K562 (cell line): Measurements from ENCODE around the gene UPF2. TPM values are rescaled to one million over a fixed set of nuclear protein-coding genes. Genes with fewer than 3 reads are reported as not detected.
A peak's percentile ranks its signal among the peaks of the same experiment; 100 is the strongest.

Source experiments
- ARID1B ChIP-seq: fragments of 450-650 bp; IDR thresholded peaks from 2 replicates; pipeline ENCODE4 v1.6.1; 2016; ENCODE audit warnings: antibody characterized with exemption, mild to moderate bottlenecking, inconsistent platforms
- ATF7 ChIP-seq: fragments of 450-650 bp; IDR thresholded peaks from 2 replicates; pipeline ENCODE4 v1.7.1; 2014; ENCODE audit warnings: mild to moderate bottlenecking, moderate library complexity
- EGR1 ChIP-seq: fragments of 450-650 bp; conservative IDR thresholded peaks from 2 replicates; pipeline ENCODE4 v1.6.1; 2017; ENCODE audit warnings: mild to moderate bottlenecking
- EHMT2 ChIP-seq: fragments of 450-650 bp; IDR thresholded peaks from 2 replicates; pipeline ENCODE4 v1.6.1; 2018; ENCODE audit warnings: antibody characterized with exemption
- GABPA ChIP-seq: fragments of 200-800 bp; sonication (Bioruptor generic); conservative IDR thresholded peaks from 2 replicates; pipeline ENCODE4 v1.6.1; 2016; ENCODE audit warnings: low read depth, missing genetic modification characterization, missing compliant biosample characterization
- KLF10 ChIP-seq: fragments of 250-450 bp; sonication (Bioruptor Pico); IDR thresholded peaks from 2 replicates; pipeline ENCODE4 v1.6.1; 2021; ENCODE audit warnings: matching md5 sums
- PYGO2 ChIP-seq: fragments of 450-650 bp; IDR thresholded peaks from 2 replicates; pipeline ENCODE4 v1.6.1; 2016; ENCODE audit warnings: mild to moderate bottlenecking, missing genetic modification characterization, moderate library complexity, missing compliant biosample characterization
- RB1 ChIP-seq: fragments of 450-650 bp; IDR thresholded peaks from 2 replicates; pipeline ENCODE4 v1.6.1; 2017; ENCODE audit warnings: low read depth, mild to moderate bottlenecking
- polyA plus RNA-seq, 8 experiments: library from polyadenylated mRNA; depleted of rRNA in 4 of 8; stranded (reverse) in 5 of 8; unstranded in 3 of 8; fragments of >200 nt; fragmentation: Nextera tagmentation in 2 of 8; fragmentation: Illumina TruSeq in 1 of 8; extraction: Ambion mirVana in 2 of 8; extraction: Trizol in 1 of 8; gene quantifications; 2 replicates each; pipeline versions ENCODE4 v1.2.1 to v1.2.3, GENCODE V29; 2011 to 2014; ENCODE audit warnings: inconsistent platforms in 1 of 8, missing spikeins in 1 of 8
- total RNA-seq, 7 experiments: library from RNA; depleted of rRNA in 6 of 7; stranded (reverse); fragments of >200 nt in 6 of 7; fragmentation: Illumina TruSeq in 2 of 7; extraction: Trizol in 2 of 7; gene quantifications; 2 replicates each; pipeline versions ENCODE4 v1.2.1 to v1.2.3, GENCODE V29; 2011 to 2021; ENCODE audit warnings: low replicate concordance in 1 of 7
- TF ChIP-seq, protein P1 (sequence below): IDR thresholded peaks from 2 replicates; pipeline ENCODE4 v1.6.1; 2016; ENCODE audit warnings: missing genetic modification characterization, missing compliant biosample characterization
- TF ChIP-seq, protein P2 (sequence below): sonication (generic); formaldehyde crosslinking; IDR thresholded peaks from 2 replicates; pipeline ENCODE4 v1.9.0; 2022; ENCODE audit warnings: mild to moderate bottlenecking, missing genetic modification reagents
- TF ChIP-seq, protein P3 (sequence below): IDR thresholded peaks from 2 replicates; pipeline ENCODE4 v1.6.1; 2014; ENCODE audit warnings: antibody characterized with exemption
- TF ChIP-seq, protein P4 (sequence below), 2 experiments: fragments of 200-800 bp in 1 of 2; sonication (Bioruptor generic) in 1 of 2; sonication (generic) in 1 of 2; formaldehyde crosslinking in 1 of 2; IDR thresholded peaks in 1 of 2; conservative IDR thresholded peaks in 1 of 2; 2 replicates each; pipeline versions ENCODE4 v1.5.0 to v1.6.1; 2016 to 2020; ENCODE audit warnings: missing compliant biosample characterization in 1 of 2, missing genetic modification characterization in 1 of 2, missing genetic modification reagents in 1 of 2
- TF ChIP-seq, protein P5 (sequence below), 2 experiments: fragments of 150-350 bp in 1 of 2; IDR thresholded peaks; 2 replicates each; pipeline ENCODE4 v1.6.1; 2012 to 2016; ENCODE audit warnings: low read depth in 2 of 2, low read length in 2 of 2, mild to moderate bottlenecking in 1 of 2, moderate library complexity in 1 of 2
- TF ChIP-seq, protein P6 (sequence below): sonication (generic); formaldehyde crosslinking; IDR thresholded peaks from 2 replicates; pipeline ENCODE4 v1.8.0; 2022; ENCODE audit warnings: mild to moderate bottlenecking, missing genetic modification reagents

UPF2 gene
- total and polyA plus RNA-seq, 9 of the 15 experiments (the other 6 are each of a cell fraction or from before 2014, with no cell fraction given), result 13.9 to 37.7 (median 23.7) TPM

DNA sequence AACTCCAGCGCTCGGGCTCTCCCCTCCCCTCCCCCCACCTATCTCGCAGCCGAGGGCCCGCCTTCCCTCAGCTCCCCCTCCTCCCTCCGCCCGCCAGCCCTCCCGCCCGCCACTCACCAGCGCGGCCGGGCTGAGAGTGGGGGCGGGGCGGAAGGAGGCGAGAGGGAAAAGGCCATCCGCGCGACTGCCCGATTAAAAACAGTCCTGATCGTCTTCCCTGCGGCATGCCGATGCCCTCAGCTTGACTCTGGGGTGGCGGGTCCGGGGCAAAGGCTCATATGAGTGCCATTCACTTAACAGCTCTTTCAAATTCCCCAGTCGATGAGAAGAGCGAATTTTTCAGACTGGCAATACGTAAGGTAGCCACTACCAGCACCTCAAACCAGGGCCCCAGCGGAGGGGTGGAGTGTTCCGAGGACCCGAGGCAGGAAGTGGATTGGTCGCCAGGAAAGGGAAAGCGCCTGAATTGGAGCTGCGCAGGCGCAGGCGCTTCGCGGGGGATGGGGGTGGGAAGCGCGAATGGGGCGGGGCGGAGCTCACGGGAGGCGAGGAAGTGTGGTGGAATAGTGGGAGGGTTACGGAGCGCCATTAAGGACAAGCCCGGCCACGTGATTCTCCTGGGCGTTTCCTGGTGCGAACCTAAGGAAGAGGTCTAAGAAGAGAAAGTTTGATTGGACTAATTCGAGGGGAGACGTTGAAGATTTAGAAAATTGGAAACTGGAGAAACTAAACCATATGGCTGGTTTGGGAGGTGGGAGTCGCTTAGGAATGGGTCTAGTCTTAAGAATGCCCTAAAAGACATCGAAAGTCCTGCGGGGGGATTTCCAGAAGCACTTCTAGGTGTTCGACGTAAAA is at the start of gene UPF2 (continued):
- TF ChIP-seq ATF7 (peak; percentile 75), EGR1 (peak; percentile 46), GABPA (tag) (peak; percentile 82), PYGO2 (tag) (0 out of 2 replicates have a peak, but pooled peaks have one; percentile 17), KLF10 (CRISPR knock-in tag) (no peak), EHMT2 (peak; percentile 54), RB1 (peak; percentile 67), ARID1B (0 out of 2 replicates have a peak, but pooled peaks have one; percentile 5)
- TF ChIP-seq, protein P1, sequence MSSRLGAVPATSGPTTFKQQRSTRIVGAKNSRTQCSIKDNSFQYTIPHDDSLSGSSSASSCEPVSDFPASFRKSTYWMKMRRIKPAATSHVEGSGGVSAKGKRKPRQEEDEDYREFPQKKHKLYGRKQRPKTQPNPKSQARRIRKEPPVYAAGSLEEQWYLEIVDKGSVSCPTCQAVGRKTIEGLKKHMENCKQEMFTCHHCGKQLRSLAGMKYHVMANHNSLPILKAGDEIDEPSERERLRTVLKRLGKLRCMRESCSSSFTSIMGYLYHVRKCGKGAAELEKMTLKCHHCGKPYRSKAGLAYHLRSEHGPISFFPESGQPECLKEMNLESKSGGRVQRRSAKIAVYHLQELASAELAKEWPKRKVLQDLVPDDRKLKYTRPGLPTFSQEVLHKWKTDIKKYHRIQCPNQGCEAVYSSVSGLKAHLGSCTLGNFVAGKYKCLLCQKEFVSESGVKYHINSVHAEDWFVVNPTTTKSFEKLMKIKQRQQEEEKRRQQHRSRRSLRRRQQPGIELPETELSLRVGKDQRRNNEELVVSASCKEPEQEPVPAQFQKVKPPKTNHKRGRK (tag), result no peak
- TF ChIP-seq, protein P2, sequence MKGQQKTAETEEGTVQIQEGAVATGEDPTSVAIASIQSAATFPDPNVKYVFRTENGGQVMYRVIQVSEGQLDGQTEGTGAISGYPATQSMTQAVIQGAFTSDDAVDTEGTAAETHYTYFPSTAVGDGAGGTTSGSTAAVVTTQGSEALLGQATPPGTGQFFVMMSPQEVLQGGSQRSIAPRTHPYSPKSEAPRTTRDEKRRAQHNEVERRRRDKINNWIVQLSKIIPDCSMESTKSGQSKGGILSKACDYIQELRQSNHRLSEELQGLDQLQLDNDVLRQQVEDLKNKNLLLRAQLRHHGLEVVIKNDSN (CRISPR knock-in tag), result peak; percentile 93
- TF ChIP-seq, protein P3, sequence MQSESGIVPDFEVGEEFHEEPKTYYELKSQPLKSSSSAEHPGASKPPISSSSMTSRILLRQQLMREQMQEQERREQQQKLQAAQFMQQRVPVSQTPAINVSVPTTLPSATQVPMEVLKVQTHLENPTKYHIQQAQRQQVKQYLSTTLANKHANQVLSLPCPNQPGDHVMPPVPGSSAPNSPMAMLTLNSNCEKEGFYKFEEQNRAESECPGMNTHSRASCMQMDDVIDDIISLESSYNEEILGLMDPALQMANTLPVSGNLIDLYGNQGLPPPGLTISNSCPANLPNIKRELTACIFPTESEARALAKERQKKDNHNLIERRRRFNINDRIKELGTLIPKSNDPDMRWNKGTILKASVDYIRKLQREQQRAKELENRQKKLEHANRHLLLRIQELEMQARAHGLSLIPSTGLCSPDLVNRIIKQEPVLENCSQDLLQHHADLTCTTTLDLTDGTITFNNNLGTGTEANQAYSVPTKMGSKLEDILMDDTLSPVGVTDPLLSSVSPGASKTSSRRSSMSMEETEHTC, result peak; percentile 64; the same call in 1 of the 2 replicates
- TF ChIP-seq, protein P4, sequence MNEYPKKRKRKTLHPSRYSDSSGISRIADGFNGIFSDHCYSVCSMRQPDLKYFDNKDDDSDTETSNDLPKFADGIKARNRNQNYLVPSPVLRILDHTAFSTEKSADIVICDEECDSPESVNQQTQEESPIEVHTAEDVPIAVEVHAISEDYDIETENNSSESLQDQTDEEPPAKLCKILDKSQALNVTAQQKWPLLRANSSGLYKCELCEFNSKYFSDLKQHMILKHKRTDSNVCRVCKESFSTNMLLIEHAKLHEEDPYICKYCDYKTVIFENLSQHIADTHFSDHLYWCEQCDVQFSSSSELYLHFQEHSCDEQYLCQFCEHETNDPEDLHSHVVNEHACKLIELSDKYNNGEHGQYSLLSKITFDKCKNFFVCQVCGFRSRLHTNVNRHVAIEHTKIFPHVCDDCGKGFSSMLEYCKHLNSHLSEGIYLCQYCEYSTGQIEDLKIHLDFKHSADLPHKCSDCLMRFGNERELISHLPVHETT (CRISPR knock-in tag; conservative IDR thresholded peaks at IDR 0.05 in 1 of 2, IDR thresholded peaks at IDR 0.05 in 1 of 2), result peak in 1 of 2 experiments; percentile 81; a peak in 2 of 4 replicates
- TF ChIP-seq, protein P5, sequence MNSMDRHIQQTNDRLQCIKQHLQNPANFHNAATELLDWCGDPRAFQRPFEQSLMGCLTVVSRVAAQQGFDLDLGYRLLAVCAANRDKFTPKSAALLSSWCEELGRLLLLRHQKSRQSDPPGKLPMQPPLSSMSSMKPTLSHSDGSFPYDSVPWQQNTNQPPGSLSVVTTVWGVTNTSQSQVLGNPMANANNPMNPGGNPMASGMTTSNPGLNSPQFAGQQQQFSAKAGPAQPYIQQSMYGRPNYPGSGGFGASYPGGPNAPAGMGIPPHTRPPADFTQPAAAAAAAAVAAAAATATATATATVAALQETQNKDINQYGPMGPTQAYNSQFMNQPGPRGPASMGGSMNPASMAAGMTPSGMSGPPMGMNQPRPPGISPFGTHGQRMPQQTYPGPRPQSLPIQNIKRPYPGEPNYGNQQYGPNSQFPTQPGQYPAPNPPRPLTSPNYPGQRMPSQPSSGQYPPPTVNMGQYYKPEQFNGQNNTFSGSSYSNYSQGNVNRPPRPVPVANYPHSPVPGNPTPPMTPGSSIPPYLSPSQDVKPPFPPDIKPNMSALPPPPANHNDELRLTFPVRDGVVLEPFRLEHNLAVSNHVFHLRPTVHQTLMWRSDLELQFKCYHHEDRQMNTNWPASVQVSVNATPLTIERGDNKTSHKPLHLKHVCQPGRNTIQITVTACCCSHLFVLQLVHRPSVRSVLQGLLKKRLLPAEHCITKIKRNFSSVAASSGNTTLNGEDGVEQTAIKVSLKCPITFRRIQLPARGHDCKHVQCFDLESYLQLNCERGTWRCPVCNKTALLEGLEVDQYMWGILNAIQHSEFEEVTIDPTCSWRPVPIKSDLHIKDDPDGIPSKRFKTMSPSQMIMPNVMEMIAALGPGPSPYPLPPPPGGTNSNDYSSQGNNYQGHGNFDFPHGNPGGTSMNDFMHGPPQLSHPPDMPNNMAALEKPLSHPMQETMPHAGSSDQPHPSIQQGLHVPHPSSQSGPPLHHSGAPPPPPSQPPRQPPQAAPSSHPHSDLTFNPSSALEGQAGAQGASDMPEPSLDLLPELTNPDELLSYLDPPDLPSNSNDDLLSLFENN (IDR thresholded peaks at IDR 0.05; ENCODE audit: low read depth in 2 of 2, low read length in 2 of 2), result no peak
- TF ChIP-seq, protein P6, sequence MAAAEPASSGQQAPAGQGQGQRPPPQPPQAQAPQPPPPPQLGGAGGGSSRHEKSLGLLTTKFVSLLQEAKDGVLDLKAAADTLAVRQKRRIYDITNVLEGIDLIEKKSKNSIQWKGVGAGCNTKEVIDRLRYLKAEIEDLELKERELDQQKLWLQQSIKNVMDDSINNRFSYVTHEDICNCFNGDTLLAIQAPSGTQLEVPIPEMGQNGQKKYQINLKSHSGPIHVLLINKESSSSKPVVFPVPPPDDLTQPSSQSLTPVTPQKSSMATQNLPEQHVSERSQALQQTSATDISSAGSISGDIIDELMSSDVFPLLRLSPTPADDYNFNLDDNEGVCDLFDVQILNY (CRISPR knock-in tag), result no peak
